Testis (tissue), 5 donors: ENCODE results near the gene C2CD4C. TPM values are rescaled to one million over a fixed set of nuclear protein-coding genes. Genes with fewer than 3 reads are reported as not detected.
A peak's percentile ranks its signal among the peaks of the same experiment; 100 is the strongest.

Experiments used
- DNase-seq: peaks from one replicate; pipeline ENCODE4 v3.0.0-alpha.2; 2019
- H3K27ac ChIP-seq, 2 donors: fragments of 200-600 bp; sonication (generic); one replicate each; pipeline ENCODE4 v1.5.1; 2019
- H3K27me3 ChIP-seq: fragments of 200-600 bp; sonication (generic); one replicate; pipeline ENCODE4 v1.5.1; 2019
- H3K36me3 ChIP-seq: fragments of 200-600 bp; sonication (generic); one replicate; pipeline ENCODE4 v1.5.1; 2017; ENCODE audit warnings: low read depth; ENCODE audit errors: missing control alignments
- H3K4me1 ChIP-seq: fragments of 200-600 bp; sonication (generic); one replicate; pipeline ENCODE4 v1.5.1; 2019
- H3K4me3 ChIP-seq, 2 donors: fragments of 200-600 bp; sonication (generic); one replicate each; pipeline ENCODE4 v1.5.1; 2017 to 2019
- H3K9me3 ChIP-seq: fragments of 200-600 bp; sonication (generic); one replicate; pipeline ENCODE4 v1.5.1; 2017
- CTCF ChIP-seq, 3 experiments: fragments of 450-650 bp in 2 of 3; fragments of 200-600 bp in 1 of 3; sonication (generic) in 1 of 3; IDR thresholded peaks; one replicate each; pipeline ENCODE4 v1.5.1; 2016 to 2019; ENCODE audit warnings: antibody characterized with exemption in 3 of 3, mild to moderate bottlenecking in 2 of 3, moderate library complexity in 1 of 3
- POLR2A ChIP-seq: fragments of 450-650 bp; IDR thresholded peaks from one replicate; pipeline ENCODE4 v1.6.1; 2017; ENCODE audit warnings: antibody characterized with exemption, mild to moderate bottlenecking, moderate library complexity
- WGBS, 2 donors: methylation state at CpG; one replicate each; pipeline ENCODE4 v1.1.5; 2018; 5-methylcytosine and 5-hydroxymethylcytosine counted together
- intact Hi-C: fragments of 100-400 bp; cut with DNase I; formaldehyde crosslinking; loops from one replicate; pipeline ENCODE4 v1.15.1; 2023; ENCODE audit warnings: low total_unique reads
- long read RNA-seq, 2 donors: transcript quantifications; one replicate each; lab custom pipeline, GENCODE V29; 2026
- polyA plus RNA-seq: library from polyadenylated mRNA; stranded (reverse); fragments of 350-450 nt; fragmentation: Illumina TruSeq; extraction: RNeasy Lipid Tissue Mini Kit (QIAGEN cat#74804); gene quantifications from one replicate; pipeline ENCODE4 v1.2.3, GENCODE V29; 2014; ENCODE audit warnings: low read depth, low replicate concordance; ENCODE audit not compliant: insufficient read depth
- total RNA-seq, 2 donors: library from RNA; depleted of rRNA; stranded (reverse); fragments of >200 nt; gene quantifications; one replicate each; pipeline ENCODE4 v1.2.3, GENCODE V29; 2016

The C2CD4C gene
- 1 to 10 TPM; 5.3 to 5.4 TPM for total RNA-seq
- polyA plus RNA-seq, result 0.88 TPM
- long read RNA-seq, donor 1, partial matches to known transcripts, result 0 of 1 reads
- long read RNA-seq, donor 1, other reads (novel, unspliced or antisense), result 0 of 1 reads
- long read RNA-seq, donor 2, result 0 reads

GRCh38 chr19:408902-409515 is at the start of gene C2CD4C:
C2CD4C (minus strand) TSS chr19:409147; CDS start chr19:408361, 786 bp downstream.
- intact Hi-C loops, result no loop called here
- Histone ChIP-seq H3K27me3 (no peaks in the 10 kb centered on the region), H3K4me3 (peak within 1 kb of the TSS; percentile 34 to 48), H3K27ac (no peak within 1 kb of the TSS), H3K4me1 (peaks cover 8% of the 10 kb centered on the region), H3K36me3 (no peaks in the 10 kb centered on the region), H3K9me3 (no peaks in the 10 kb centered on the region)
- WGBS, 2 donors, result 0% methylated on average over 34 of the region's 80 CpGs; no CpG with 5 or more reads in 1 of the 2 donors
- no peak for TF ChIP-seq CTCF (IDR thresholded peaks at IDR 0.05)
- TF ChIP-seq POLR2A, result no peak
- DNase-seq, result no peak

- Histone ChIP-seq H3K4me3 (peak overlapping the region; percentile 26 to 32), H3K36me3 (no peaks in the 10 kb centered on the region), H3K9me3 (no peaks in the 10 kb centered on the region), H3K27me3 (no peaks in the 10 kb centered on the region), H3K27ac (no peak overlapping the region), H3K4me1 (peaks cover 8% of the 10 kb centered on the region)
- intact Hi-C loops, result no loop called here
- TF ChIP-seq POLR2A, result no peak
- no peak for TF ChIP-seq CTCF (IDR thresholded peaks at IDR 0.05)
- DNase-seq, result no peak
- 66 to 74% methylated on average over 80 to 86 of the region's 89 CpGs for WGBS, 2 donors
These were observed 49.4 kb upstream of the C2CD4C start for GRCh38 chr19:458091-459042.

GRCh38 chr19:457636-458035 is 48.7 kb upstream of the C2CD4C start:
- intact Hi-C loops, result no loop called here

GRCh38 chr19:456547-457110 is 47.7 kb upstream of the C2CD4C start:
- intact Hi-C loops, result no loop called here

More at GRCh38 chr19:457636-458035, 48.7 kb upstream of the C2CD4C start:
- TF ChIP-seq CTCF (IDR thresholded peaks at IDR 0.05) (no peak), POLR2A (no peak)
- Histone ChIP-seq H3K9me3 (no peaks in the 10 kb centered on the region), H3K27ac (no peak overlapping the region), H3K27me3 (no peaks in the 10 kb centered on the region), H3K4me1 (peaks cover 8% of the 10 kb centered on the region), H3K4me3 (peak overlapping the region; percentile 18 to 32), H3K36me3 (no peaks in the 10 kb centered on the region)
- peak; percentile 29 for DNase-seq
- WGBS, 2 donors, result 78 to 85% methylated on average over 30 of the region's 30 CpGs

More at GRCh38 chr19:456547-457110, 47.7 kb upstream of the C2CD4C start:
- TF ChIP-seq CTCF (IDR thresholded peaks at IDR 0.05) (no peak), POLR2A (no peak)
- Histone ChIP-seq H3K4me1 (peaks cover 6% of the 10 kb centered on the region), H3K9me3 (no peaks in the 10 kb centered on the region), H3K36me3 (no peaks in the 10 kb centered on the region), H3K27me3 (no peaks in the 10 kb centered on the region), H3K27ac (no peak overlapping the region), H3K4me3 (no peak overlapping the region)
- WGBS, 2 donors, result 82 to 84% methylated on average over 18 of the region's 18 CpGs
- DNase-seq, result no peak
